ENCODE measurements around the gene PTCD2. TPM values are rescaled to one million over a fixed set of nuclear protein-coding genes. Genes with fewer than 3 reads are reported as not detected.

PTCD2 gene
- total and polyA plus RNA-seq, 8 donors, result 0.80 to 5.3 (median 2.7) TPM

DNA sequence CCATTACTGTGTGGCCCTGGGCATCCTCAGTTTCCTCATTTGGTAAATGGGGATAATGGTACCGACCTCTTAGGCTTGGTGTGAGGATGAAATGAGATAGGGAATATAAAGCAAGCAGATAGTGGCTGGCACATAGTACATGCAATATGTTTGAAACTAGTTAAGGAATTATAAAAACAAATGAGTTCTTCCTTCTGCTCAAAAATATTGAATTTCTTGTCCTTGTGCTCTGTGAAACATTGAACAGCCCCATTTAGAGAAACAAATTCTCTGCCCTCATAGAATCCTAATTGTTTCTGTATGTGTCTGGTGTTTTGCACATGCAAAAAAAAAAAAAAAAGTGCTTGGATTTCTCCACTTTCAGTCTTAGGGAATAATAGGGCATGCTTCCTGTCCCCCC is 39.7 kb downstream of the PTCD2 start:
- H3K9me3 ChIP-seq, result no peaks in the 10 kb centered on the region
- H3K4me1 ChIP-seq, result no peaks in the 10 kb centered on the region
- H3K27ac ChIP-seq, result no peak overlapping the region
- DNase-seq (no peak), FAIRE-seq (no peak), ATAC-seq (no peak)
- H3K4me3 ChIP-seq, result no peak overlapping the region
- intact Hi-C loops (cut with DNase I), result loop anchor here in 1 of 3 donors (10.0 kb wide), 1 partner anchor 165 kb away; no protein-coding TSS in a partner anchor
- H3K36me3 ChIP-seq, result no peaks in the 10 kb centered on the region
- no peaks in the 10 kb centered on the region for H3K27me3 ChIP-seq
- TF ChIP-seq CTCF (IDR thresholded peaks at IDR 0.05), result no peak
- whole genome bisulfite sequencing, 2 donors, result 94% methylated on average over 1 of the region's 1 CpG

DNA sequence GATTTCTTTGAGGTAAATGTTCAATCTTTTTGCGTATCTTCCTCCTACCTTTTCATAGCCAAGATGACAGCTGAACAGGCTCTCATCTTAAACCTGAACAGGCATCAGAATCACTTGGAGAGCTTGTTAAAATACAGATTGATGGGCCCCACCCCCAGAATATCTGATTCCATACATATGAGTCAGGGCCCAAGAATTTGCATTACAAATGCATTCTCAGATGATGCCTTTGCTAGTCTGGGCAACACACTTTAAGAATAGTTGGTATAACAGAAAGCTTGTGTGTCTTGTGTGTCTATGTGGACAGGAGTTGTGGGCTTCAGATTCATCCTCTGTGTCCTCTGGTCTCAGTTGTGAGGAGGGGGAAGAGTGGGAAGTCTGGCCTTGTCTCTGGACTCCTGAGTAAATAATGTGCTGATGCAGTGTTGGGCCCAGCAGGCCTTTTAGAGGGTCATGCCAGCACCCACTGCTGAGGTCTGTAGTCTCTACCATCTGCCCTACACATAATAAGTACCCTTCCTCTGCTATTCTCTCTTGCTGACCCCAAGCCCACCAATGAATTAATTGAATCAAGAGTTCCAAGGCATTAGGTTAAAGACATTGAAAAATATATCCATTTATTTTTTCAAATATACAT is 43.1 kb downstream of the PTCD2 start:
- no peaks in the 10 kb centered on the region for H3K36me3 ChIP-seq
- no peak for TF ChIP-seq CTCF (IDR thresholded peaks at IDR 0.05)
- no peak for DNase-seq
- no peak for FAIRE-seq
- no peaks in the 10 kb centered on the region for H3K27me3 ChIP-seq
- H3K9me3 ChIP-seq, result no peaks in the 10 kb centered on the region
- intact Hi-C loops (cut with DNase I), result loop anchor here in 1 of 3 donors (10.0 kb wide), 1 partner anchor 162 kb away; no protein-coding TSS in a partner anchor
- ATAC-seq, result no peak
- no peak overlapping the region for H3K4me3 ChIP-seq
- no peak overlapping the region for H3K27ac ChIP-seq
- H3K4me1 ChIP-seq, result no peaks in the 10 kb centered on the region
- 93 to 97% methylated on average over 1 of the region's 1 CpG for WGBS, 2 donors

- TF ChIP-seq CTCF (IDR thresholded peaks at IDR 0.05), result no peak
- intact Hi-C loops (cut with DNase I), result loop anchor here in 1 of 3 donors (10.0 kb wide), 1 partner anchor 161 kb away; no protein-coding TSS in a partner anchor
These were observed 44.0 kb downstream of the PTCD2 start for GRCh38 chr5:72364171-72364570.

GRCh38 chr5:72364951-72365350 is 44.8 kb downstream of the PTCD2 start:
- H3K27me3 ChIP-seq, result no peaks in the 10 kb centered on the region
- H3K9me3 ChIP-seq, result no peaks in the 10 kb centered on the region
- no peak for TF ChIP-seq CTCF (IDR thresholded peaks at IDR 0.05)
- FAIRE-seq, result no peak
- no peak overlapping the region for H3K27ac ChIP-seq
- H3K4me1 ChIP-seq, result no peaks in the 10 kb centered on the region
- DNase-seq, result no peak
- intact Hi-C loops (cut with DNase I), result loop anchor here in 1 of 3 donors (10.0 kb wide), 1 partner anchor 160 kb away; no protein-coding TSS in a partner anchor
- H3K36me3 ChIP-seq, result no peaks in the 10 kb centered on the region
- WGBS, 2 donors, result 89 to 90% methylated on average over 4 of the region's 4 CpGs
- ATAC-seq, result no peak
- H3K4me3 ChIP-seq, result no peak overlapping the region

More at GRCh38 chr5:72364171-72364570, 44.0 kb downstream of the PTCD2 start:
- 95 to 96% methylated on average over 1 of the region's 1 CpG for WGBS, 2 donors
- no peak for DNase-seq
- no peak for FAIRE-seq
- Histone ChIP-seq H3K27ac (no peak overlapping the region), H3K36me3 (no peaks in the 10 kb centered on the region), H3K4me1 (no peaks in the 10 kb centered on the region), H3K4me3 (no peak overlapping the region), H3K9me3 (no peaks in the 10 kb centered on the region), H3K27me3 (no peaks in the 10 kb centered on the region)
- no peak for ATAC-seq
